ENCODE measurements around the gene KIAA1191. TPM values are rescaled to one million over a fixed set of nuclear protein-coding genes. Genes with fewer than 3 reads are reported as not detected.

Gene KIAA1191
- total RNA-seq, 4 donors from 2014 or later, result 98.1 to 116 (median 109) TPM

GRCh38 chr5:176350416-176350815, 11.1 kb downstream of the KIAA1191 start:
- Histone ChIP-seq H3K27ac (no peak overlapping the region), H3K27me3 (no peaks in the 10 kb centered on the region), H3K36me3 (peaks cover 97% of the 10 kb centered on the region), H3K4me3 (no peak overlapping the region), H3K4me1 (no peaks in the 10 kb centered on the region), H3K9me3 (no peaks in the 10 kb centered on the region)
- TF ChIP-seq EP300 (IDR thresholded peaks at IDR 0.05) (no peak), CTCF (IDR thresholded peaks at IDR 0.05) (no peak), POLR2A (IDR thresholded peaks at IDR 0.05) (no peak), POLR2AphosphoS5 (IDR thresholded peaks at IDR 0.05) (no peak)
- 93% methylated on average over 8 of the region's 8 CpGs for WGBS
- no peak for DNase-seq (ENCODE audit: low spot score in 2 of 2)

- Histone ChIP-seq H3K9me3 (no peaks in the 10 kb centered on the region), H3K4me3 (no peak overlapping the region), H3K36me3 (peaks cover 52% of the 10 kb centered on the region), H3K27me3 (no peaks in the 10 kb centered on the region), H3K27ac (no peak overlapping the region), H3K4me1 (no peaks in the 10 kb centered on the region)
- no peak for DNase-seq (ENCODE audit: low spot score in 2 of 2)
- WGBS, result 56% methylated on average over 2 of the region's 2 CpGs
- no peak for TF ChIP-seq CTCF (IDR thresholded peaks at IDR 0.05)
- TF ChIP-seq POLR2A (IDR thresholded peaks at IDR 0.05), result no peak
- no peak for TF ChIP-seq EP300 (IDR thresholded peaks at IDR 0.05)
- TF ChIP-seq POLR2AphosphoS5 (IDR thresholded peaks at IDR 0.05), result no peak
These were observed 18.7 kb downstream of the KIAA1191 start for GRCh38 chr5:176342766-176343458.

GRCh38 chr5:176342158-176342483, 19.4 kb downstream of the KIAA1191 start:
- no peak for DNase-seq (ENCODE audit: low spot score in 2 of 2)
- Histone ChIP-seq H3K9me3 (no peaks in the 10 kb centered on the region), H3K36me3 (peaks cover 52% of the 10 kb centered on the region), H3K27ac (no peak overlapping the region), H3K27me3 (no peaks in the 10 kb centered on the region), H3K4me1 (no peaks in the 10 kb centered on the region), H3K4me3 (no peak overlapping the region)
- 91% methylated on average over 1 of the region's 1 CpG for WGBS
- TF ChIP-seq CTCF (IDR thresholded peaks at IDR 0.05), result no peak
- no peak for TF ChIP-seq POLR2AphosphoS5 (IDR thresholded peaks at IDR 0.05)
- TF ChIP-seq POLR2A (IDR thresholded peaks at IDR 0.05), result no peak
- no peak for TF ChIP-seq EP300 (IDR thresholded peaks at IDR 0.05)

- DNase-seq (ENCODE audit: low spot score in 2 of 2), result no peak
- no peaks in the 10 kb centered on the region for H3K4me1 ChIP-seq
- H3K4me3 ChIP-seq, result no peak overlapping the region
- WGBS, result 63% methylated on average over 2 of the region's 2 CpGs
- H3K36me3 ChIP-seq, result peaks cover 52% of the 10 kb centered on the region
- no peak overlapping the region for H3K27ac ChIP-seq
- no peaks in the 10 kb centered on the region for H3K9me3 ChIP-seq
- H3K27me3 ChIP-seq, result no peaks in the 10 kb centered on the region
- TF ChIP-seq EP300 (IDR thresholded peaks at IDR 0.05), result no peak
- no peak for TF ChIP-seq POLR2A (IDR thresholded peaks at IDR 0.05)
- no peak for TF ChIP-seq CTCF (IDR thresholded peaks at IDR 0.05)
- TF ChIP-seq POLR2AphosphoS5 (IDR thresholded peaks at IDR 0.05), result no peak
These were observed 20.0 kb downstream of the KIAA1191 start for GRCh38 chr5:176341325-176342157.

GRCh38 chr5:176339304-176339703, 22.3 kb downstream of the KIAA1191 start:
- WGBS, result 91% methylated on average over 5 of the region's 5 CpGs

More at GRCh38 chr5:176339304-176339703, 22.3 kb downstream of the KIAA1191 start:
- Histone ChIP-seq H3K4me1 (no peaks in the 10 kb centered on the region), H3K36me3 (peaks cover 35% of the 10 kb centered on the region), H3K27me3 (no peaks in the 10 kb centered on the region), H3K4me3 (no peak overlapping the region), H3K9me3 (no peaks in the 10 kb centered on the region), H3K27ac (no peak overlapping the region)
- TF ChIP-seq POLR2AphosphoS5 (IDR thresholded peaks at IDR 0.05) (no peak), EP300 (IDR thresholded peaks at IDR 0.05) (no peak), CTCF (IDR thresholded peaks at IDR 0.05) (no peak), POLR2A (IDR thresholded peaks at IDR 0.05) (no peak)
- DNase-seq (ENCODE audit: low spot score in 2 of 2), result no peak

Measured in suprapubic skin (tissue), 4 donors.